ACHN (cell line): ENCODE measurements around the gene INSYN1.
A peak's percentile ranks its signal among the peaks of the same experiment; 100 is the strongest.
"Not testable (repeated sequence)": the region's sequence is repeated elsewhere in the genome, so short reads cannot be mapped to it uniquely, and the experiment has no call there.

Experiments used
- DNase-seq: peaks from one replicate; pipeline ENCODE4 v3.0.0-alpha.2; 2015
- in situ Hi-C: cut with HindIII; loops from 2 replicates; pipeline ENCODE4 v1.10.0; 2017; ENCODE audit warnings: low sequenced_read_pairs, low pct_ligation_motif_present, low pct_unique_long_range_greater_than_20kb

INSYN1 gene

GRCh38 chr15:73752806-73753193 lies 351 bp downstream of the INSYN1 start:
- no peak for DNase-seq
- in situ Hi-C loops = no loop called here

- DNase-seq = no peak
- in situ Hi-C loops = no loop called here
Observed at GRCh38 chr15:73751899-73752805, 999 bp downstream of the INSYN1 start.

GRCh38 chr15:73751511-73751898 lies 1.6 kb downstream of the INSYN1 start:
- in situ Hi-C loops = no loop called here
- DNase-seq = no peak

- in situ Hi-C loops = no loop called here
- DNase-seq = no peak
Observed at GRCh38 chr15:73750951-73751350, 2.2 kb downstream of the INSYN1 start.

- in situ Hi-C loops = no loop called here
- no peak for DNase-seq
Observed at GRCh38 chr15:73750438-73750837, 2.7 kb downstream of the INSYN1 start.

GRCh38 chr15:73749971-73750370 lies 3.2 kb downstream of the INSYN1 start:
- no peak for DNase-seq
- in situ Hi-C loops = no loop called here

- no peak for DNase-seq
- in situ Hi-C loops = no loop called here
Observed at GRCh38 chr15:73749533-73749932, 3.6 kb downstream of the INSYN1 start.

GRCh38 chr15:73748730-73749129 lies 4.4 kb downstream of the INSYN1 start:
- DNase-seq = no peak
- in situ Hi-C loops = no loop called here

GRCh38 chr15:73747847-73748590 lies 5.1 kb downstream of the INSYN1 start:
- no peak for DNase-seq
- in situ Hi-C loops = no loop called here

- in situ Hi-C loops = no loop called here
- peak; percentile 37 for DNase-seq
Observed at GRCh38 chr15:73746883-73747282, 6.3 kb downstream of the INSYN1 start.

- in situ Hi-C loops = no loop called here
- no peak for DNase-seq
Observed at GRCh38 chr15:73746261-73746660, 6.9 kb downstream of the INSYN1 start.

- no peak for DNase-seq
- in situ Hi-C loops = no loop called here
Observed at GRCh38 chr15:73745073-73745472, 8.1 kb downstream of the INSYN1 start.

GRCh38 chr15:73744293-73744692 lies 8.9 kb downstream of the INSYN1 start:
- in situ Hi-C loops = no loop called here
- DNase-seq = no peak

GRCh38 chr15:73741321-73741836 lies 11.8 kb downstream of the INSYN1 start:
- no peak for DNase-seq
- in situ Hi-C loops = no loop called here

GRCh38 chr15:73740152-73741048 lies 12.8 kb downstream of the INSYN1 start:
- no peak for DNase-seq
- in situ Hi-C loops = no loop called here

- in situ Hi-C loops = no loop called here
- DNase-seq = no peak
Observed at GRCh38 chr15:73737535-73737934, 15.6 kb downstream of the INSYN1 start.

- in situ Hi-C loops = no loop called here
Observed at GRCh38 chr15:73732930-73733329, 20.2 kb downstream of the INSYN1 start.

GRCh38 chr15:73732051-73732450 lies 21.1 kb downstream of the INSYN1 start:
- in situ Hi-C loops, DNase-seq: not testable (repeated sequence)

More at GRCh38 chr15:73732930-73733329, 20.2 kb downstream of the INSYN1 start:
- DNase-seq = no peak
